Superior temporal gyrus (tissue), 1 donor: Measurements from ENCODE around the gene GPR83.
"Not testable (repeated sequence)": the region's sequence is repeated elsewhere in the genome, so short reads cannot be mapped to it uniquely, and the experiment has no call there.

ENCODE experiments used
- DNase-seq: peaks from one replicate; pipeline ENCODE4 v3.0.0-alpha.2; 2016; ENCODE audit errors: extremely low spot score

Gene GPR83

DNA sequence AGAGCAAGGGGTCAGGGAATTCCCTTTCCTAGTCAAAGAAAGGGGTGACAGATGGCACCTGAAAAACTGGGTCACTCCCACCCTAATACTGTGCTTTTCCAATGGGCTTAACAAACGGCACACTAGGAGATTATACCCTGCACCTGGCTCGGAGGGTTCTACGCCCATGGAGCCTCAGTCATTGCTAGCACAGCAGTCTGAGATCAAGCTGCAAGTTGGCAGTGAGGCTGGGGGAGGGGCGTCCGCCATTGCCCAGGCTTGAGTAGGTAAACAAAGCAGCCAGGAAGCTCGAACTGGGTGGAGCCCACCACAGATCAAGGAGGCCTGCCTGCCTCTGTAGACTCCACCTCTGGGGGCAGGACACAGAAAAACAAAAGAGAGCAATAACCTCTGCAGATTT lies 30.6 kb downstream of the GPR83 start:
- DNase-seq: not testable (repeated sequence)

DNA sequence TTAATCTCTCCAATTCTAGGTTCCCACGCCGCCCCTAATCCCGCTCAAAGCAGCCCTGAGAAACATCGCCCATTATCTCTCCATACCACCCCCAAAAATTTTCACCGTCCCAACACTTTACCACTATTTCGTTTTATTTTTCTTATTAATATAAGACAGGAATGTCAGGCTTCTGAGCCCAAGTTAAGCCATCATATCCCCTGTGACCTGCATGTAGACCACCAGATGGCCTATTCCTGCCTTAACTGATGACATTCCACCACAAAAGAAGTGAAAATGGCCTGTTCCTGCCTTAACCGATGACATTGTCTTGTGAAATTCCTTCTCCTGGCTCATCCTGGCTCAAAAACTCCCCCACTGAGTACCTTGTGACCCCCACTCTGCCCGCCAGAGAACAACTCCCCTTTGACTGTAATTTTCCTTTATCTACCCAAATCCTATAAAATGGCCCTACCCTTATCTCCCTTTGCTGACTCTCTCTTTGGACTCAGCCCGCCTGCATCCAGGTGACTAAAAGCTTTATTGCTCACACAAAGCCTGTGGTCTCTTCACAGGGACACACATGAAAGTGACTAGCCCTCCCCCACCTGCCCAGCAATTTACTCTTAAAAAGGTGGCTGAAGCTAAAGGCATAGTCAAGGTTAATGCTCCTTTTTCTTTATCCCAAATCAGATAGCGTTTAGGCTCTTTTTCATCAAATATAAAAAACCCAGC lies 50.2 kb downstream of the GPR83 start:
- DNase-seq: not testable (repeated sequence)

DNA sequence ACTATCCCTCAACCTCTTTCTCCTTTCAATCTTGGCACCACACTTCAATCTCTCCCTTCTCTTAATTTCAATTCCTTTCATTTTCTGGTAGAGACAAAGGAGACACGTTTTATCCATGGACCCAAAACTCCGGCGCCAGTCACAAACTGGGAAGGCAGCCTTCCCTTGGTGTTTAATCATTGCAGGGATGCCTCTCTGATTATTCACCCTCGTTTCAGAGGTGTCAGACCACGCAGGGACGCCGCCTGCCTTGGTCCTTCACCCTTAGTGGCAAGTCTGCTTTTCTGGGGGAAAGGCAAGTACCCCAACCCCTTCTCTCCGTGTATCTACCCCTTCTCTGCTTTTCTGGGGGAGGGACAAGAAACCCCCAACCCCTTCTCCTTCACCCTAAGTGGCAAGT lies 54.9 kb downstream of the GPR83 start:
- not testable (repeated sequence) for DNase-seq

DNA sequence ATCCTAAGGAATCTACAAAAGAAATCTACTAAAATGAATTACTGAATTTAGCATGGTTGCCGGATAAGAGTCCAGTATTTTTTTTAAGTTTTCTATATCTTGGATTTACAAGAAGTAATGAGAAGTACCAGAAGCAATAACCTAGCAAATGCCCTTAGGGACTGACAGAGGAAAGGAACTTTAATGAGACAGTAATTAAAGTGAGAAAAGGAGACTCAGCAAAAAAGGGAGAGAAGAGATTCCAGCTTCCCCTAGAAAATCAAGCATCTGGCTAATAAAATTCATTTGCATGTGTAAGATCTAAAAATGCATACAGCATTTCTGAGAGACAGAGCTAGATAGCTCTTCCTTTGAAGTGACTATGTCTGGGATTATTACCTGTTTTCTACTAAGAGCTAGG lies 57.7 kb downstream of the GPR83 start:
- DNase-seq: no peak

DNA sequence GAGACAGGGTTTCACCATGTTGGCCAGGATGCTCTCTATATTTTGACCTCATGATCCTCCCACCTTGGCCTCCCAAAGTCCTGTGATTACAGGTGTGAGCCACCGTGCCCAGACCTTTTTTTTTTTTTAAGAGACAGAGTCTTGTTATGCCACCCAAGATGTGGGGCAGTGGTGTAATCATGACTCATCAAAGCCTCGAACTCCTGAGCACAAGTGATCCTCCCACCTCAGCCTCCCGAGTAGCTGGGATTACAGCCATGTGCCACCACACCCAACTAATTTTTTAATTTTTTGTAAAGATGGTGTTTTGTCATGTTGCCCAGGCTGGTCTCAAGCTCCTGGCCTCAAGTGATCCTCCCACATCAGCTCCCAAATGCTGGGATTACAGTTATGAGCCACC lies 59.0 kb downstream of the GPR83 start:
- no peak for DNase-seq

DNA sequence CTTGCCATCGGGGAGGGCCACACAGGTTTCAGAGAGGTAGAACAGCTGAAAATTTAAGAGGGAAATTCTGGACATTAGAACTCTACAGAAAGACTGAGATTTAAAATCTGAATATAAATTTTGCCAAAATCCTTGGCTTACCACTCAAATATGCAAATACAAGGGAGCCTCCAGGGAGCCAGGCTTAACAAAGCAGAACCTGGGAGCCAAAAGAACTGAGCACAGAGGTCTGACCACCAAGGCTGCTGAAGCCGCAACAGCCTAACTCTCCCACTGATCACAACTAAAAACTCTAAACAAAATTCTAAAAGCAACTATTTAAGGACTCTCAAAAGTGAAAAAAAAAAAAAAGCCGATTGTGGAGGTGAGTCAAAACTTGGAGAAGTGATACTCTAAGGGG lies 62.6 kb downstream of the GPR83 start:
- DNase-seq: no peak

DNA sequence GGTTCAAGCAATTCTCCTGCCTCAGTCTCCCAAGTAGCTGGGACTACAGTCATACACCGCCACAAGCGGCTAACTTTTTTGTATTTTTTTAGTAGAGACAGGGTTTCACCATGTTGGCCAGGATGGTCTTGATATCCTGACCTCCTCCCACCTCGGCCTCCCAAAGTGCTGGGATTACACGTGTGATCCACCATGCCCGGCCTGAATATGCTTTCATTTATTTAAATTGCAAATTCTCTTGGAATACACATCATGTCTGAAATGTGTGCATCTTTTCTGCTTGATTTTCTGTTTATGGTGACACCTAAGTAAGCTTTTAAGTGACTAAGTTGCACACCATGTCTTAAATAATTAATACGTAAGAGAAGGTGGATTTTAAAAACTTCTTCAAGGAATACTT lies 65.2 kb downstream of the GPR83 start:
- no peak for DNase-seq

DNA sequence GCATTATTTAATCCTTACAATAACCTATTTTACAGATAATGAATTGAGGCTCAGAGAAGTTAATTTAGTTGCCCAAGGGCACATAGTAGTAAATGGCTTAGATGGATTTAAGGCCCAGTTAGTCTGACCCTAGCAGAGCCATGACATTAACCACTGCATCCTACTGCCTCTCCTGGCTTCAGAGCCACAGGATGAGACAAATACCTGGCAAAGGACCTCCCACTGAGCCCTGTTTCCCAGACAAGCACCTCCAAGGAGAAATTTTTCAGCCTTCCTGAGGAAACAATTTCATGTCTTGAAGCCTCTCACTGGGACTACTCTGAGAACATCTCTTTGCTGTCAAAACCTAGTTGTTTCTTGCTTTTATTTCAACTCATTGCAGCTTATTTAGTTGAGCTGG lies 68.4 kb downstream of the GPR83 start:
- no peak for DNase-seq

DNA sequence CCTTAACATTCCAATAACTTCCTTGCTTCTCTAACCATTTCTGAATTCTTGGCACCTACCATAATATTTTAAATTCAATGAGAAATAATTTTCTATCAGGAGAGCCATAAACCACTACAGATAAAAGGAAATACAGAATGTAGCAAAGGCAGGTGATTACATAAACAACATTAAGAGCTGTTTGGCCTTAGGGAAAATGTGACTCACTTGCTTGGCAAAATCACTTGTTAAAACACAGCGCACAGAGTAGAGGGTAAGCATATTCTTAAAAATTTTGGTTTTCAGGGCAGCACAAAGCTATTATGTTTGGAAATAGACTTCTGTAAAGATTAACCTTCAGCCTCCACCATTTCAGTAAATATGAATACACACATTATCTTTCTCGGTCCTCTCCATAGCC lies 70.4 kb downstream of the GPR83 start:
- no peak for DNase-seq

DNA sequence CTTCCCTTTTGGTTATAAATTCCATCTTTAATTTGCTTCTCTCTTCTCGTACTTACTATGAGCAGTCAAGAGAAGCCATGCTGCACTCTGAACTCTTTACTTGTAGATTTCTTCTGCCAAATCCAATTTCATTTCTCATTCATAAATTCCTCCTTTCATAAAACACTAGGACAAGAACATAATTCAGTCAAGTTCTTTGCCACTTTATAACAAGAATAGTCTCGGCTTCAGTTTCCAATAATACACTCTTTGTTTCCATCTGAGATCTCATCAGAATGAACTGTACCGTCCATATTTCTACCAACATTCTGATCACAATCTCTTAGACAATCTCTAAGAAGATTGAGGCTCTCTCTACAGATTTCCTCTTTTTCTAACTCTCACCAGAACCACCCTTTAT lies 71.7 kb downstream of the GPR83 start:
- DNase-seq: no peak

DNA sequence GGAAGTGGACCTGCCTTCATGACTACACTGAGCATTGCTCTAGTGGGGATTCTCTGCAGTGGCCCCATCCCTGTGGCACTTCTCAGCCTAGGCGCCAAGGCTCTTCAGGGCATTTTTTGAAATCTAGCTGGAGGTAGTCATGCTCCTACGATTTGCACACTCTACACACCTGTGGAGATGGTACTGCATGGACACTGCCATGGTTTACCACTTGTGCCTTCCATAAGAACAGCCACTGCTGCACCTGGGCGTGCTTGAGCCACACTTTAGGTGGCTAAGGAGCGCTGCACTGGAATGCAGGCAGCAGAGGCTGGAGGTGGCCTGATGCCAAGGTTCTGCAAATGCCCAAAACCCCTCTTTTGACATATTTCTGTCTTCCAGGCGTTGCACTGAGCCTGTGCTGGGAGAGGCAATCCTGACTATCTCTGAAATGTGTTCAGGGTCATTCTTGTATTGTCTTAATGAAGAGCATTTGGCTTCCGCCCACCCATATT lies 72.6 kb downstream of the GPR83 start:
- no peak for DNase-seq
